HG03108 (cell line): ENCODE data around the gene COL4A5.

Experiments
- ATAC-seq: cut with Tn5 transposase; IDR thresholded peaks from one replicate; pipeline ENCODE4 v1.9.1; 2021; ENCODE audit warnings: moderate library complexity; ENCODE audit not compliant: unreplicated experiment

COL4A5 gene

DNA sequence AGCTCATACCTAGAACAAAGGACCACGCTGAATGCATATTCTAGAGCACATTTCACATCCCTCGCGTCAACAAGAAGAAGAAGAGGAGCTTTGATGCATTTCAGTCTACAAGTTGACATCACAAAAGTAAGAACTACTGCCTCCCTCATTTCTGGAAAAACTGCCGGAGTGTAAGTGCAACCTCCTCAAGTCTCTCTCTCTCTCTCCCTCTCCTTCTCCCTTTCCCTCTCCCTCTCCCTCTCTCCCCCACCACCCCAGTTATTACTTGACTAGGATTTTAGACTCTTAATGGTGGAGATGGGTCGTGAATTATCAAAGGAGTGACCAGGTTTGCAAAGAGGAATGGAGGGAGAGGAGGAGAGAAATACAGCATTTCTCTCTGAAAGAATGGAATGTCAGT lies 298.1 kb downstream of the COL4A5 start:
- ATAC-seq: no peak

DNA sequence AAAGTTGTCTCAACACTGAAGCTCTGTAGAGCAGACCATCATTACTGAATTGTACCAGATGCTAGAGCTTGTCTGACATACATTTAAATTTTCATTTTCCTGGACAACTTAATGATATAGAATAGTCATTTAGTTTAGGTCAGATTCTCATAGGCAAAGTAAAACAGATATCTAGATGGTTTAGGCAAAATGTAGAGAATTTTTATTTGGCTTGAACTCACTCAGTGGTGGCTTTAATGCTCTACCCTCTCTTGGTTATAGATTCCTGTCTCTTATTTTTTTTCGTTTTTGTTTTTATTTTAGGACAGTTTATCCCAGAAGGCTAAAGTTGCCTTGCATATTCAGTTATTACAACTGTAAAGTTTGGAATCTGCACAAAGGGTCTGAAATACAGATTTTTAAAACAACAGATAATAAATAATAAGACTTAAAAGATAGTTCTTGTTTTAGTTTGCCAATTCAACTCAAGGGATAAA lies 300.7 kb downstream of the COL4A5 start:
- no peak for ATAC-seq
